ENCODE data around the gene TMEM14C.

GRCh38 chr6:10696655-10697054, 26.2 kb upstream of the TMEM14C start:
- no peak for TF ChIP-seq CTCF (IDR thresholded peaks at IDR 0.05; ENCODE audit: poor library complexity, severe bottlenecking)
- no peak for TF ChIP-seq EZH2 (IDR thresholded peaks at IDR 0.05; ENCODE audit: borderline replicate concordance, insufficient read depth, low read length, poor library complexity, severe bottlenecking)
- no peak for TF ChIP-seq RAD21 (conservative IDR thresholded peaks at IDR 0.05)
- TF ChIP-seq POLR2AphosphoS5 (IDR thresholded peaks at IDR 0.05): no peak

Data from neural cell (in vitro differentiated cells).